ENCODE data around the gene MT1G. TPM values are rescaled to one million over a fixed set of nuclear protein-coding genes. Genes with fewer than 3 reads are reported as not detected.
A peak's percentile ranks its signal among the peaks of the same experiment; 100 is the strongest.
"Not testable (repeated sequence)": the region's sequence is repeated elsewhere in the genome, so short reads cannot be mapped to it uniquely, and the experiment has no call there.

The MT1G gene
- total and polyA plus RNA-seq, 5 experiments from 2014 or later: 0.74 TPM; not detected in 4

DNA sequence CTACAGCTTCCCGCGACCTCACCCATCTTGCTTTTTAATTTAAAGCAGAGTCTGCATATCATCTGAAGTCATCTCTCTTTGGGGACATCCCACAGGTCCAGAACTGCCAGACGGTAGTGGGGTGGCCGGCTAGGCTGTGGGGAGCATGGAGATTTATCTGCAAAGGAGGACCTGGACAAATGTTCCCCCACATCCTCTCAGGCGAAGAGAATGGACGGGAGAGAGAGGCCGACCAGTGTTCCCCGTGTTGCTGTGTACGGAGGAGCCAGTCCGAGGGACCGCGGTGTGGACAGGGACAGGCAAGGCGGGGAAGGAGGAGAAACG lies 36.1 kb downstream of the MT1G start:
- POLR2A ChIA-PET: interaction anchor here (0.6 to 1.5 kb wide), 2 partner anchors 13 to 449 kb away, joined by 3 to 4 read pairs; no protein-coding TSS in a partner anchor
- H3K27ac Mint-ChIP-seq: no peak overlapping the region
- H3K4me3 Mint-ChIP-seq: peak overlapping the region; percentile 67 to 90 (median 81)
- H3K27me3 Mint-ChIP-seq: peaks cover 31 to 78% (median 49%) of the 10 kb centered on the region in 5 donors
- H3K4me1 Mint-ChIP-seq: peaks cover 18 to 40% (median 32%) of the 10 kb centered on the region in 4 donors
- ATAC-seq: no peak
- DNase-seq: no peak
- H3K9me3 Mint-ChIP-seq: no peaks in the 10 kb centered on the region
- H3K36me3 Mint-ChIP-seq: peaks cover 0 to 2% (median 2%) of the 10 kb centered on the region in 3 donors

DNA sequence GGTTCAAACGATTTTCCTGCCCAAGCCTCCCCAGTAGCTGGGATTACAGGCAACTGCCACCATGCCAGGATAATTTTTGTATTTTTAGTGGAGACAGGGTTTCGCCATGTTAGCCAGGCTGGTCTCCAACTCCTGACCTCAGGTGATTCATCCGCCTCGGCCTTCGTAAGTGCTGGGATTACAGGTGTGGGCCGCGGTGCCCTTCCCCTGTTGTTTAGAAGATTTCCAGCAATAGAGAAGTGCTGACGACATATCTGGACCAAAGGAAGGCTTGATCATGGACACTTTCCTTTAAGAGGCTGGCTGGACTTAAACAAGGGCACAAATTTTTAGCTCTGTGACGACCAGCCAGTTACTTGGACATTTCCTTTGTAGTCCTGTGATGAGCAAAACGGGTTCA lies 36.7 kb downstream of the MT1G start:
- peaks cover 31 to 73% (median 43%) of the 10 kb centered on the region in 5 donors for H3K27me3 Mint-ChIP-seq
- no peaks in the 10 kb centered on the region for H3K9me3 Mint-ChIP-seq
- ATAC-seq: no peak
- H3K27ac Mint-ChIP-seq: no peak overlapping the region
- peaks cover 17 to 40% (median 30%) of the 10 kb centered on the region in 4 donors for H3K4me1 Mint-ChIP-seq
- H3K4me3 Mint-ChIP-seq: peak overlapping the region in 7 of 10 donors; percentile 69 to 90 (median 82)
- H3K36me3 Mint-ChIP-seq: peaks cover 0 to 2% (median 2%) of the 10 kb centered on the region in 3 donors
- POLR2A ChIA-PET: interaction anchor here (0.6 to 1.5 kb wide), 2 partner anchors 14 to 449 kb away, joined by 3 to 4 read pairs; no protein-coding TSS in a partner anchor
- no peak for DNase-seq

DNA sequence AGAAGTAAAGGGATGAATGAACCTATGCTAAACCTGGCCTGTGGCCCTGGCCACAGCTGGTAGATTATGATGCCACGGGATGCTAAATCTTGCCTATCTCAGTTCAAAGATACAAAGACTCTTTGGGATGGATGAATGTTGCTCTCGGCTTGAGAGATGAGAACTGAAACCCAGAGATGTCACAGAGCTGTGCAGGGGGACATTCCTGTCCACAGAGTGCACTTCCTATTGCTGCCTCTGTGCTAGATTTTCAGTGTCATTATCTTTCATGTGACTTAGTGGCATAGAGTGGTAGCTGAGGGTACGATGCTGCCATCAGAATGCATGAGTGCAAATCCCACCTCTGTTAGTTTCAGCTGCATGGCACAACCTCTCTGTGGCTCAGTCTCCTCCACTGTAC lies 37.7 kb downstream of the MT1G start:
- H3K27ac Mint-ChIP-seq: no peak overlapping the region
- peaks cover 18 to 42% (median 30%) of the 10 kb centered on the region in 4 donors for H3K4me1 Mint-ChIP-seq
- H3K36me3 Mint-ChIP-seq: peaks cover 0 to 2% (median 2%) of the 10 kb centered on the region in 3 donors
- H3K4me3 Mint-ChIP-seq: no peak overlapping the region
- ATAC-seq (no peak), DNase-seq (no peak)
- no peaks in the 10 kb centered on the region for H3K9me3 Mint-ChIP-seq
- H3K27me3 Mint-ChIP-seq: peaks cover 27 to 62% (median 41%) of the 10 kb centered on the region in 5 donors
- POLR2A ChIA-PET: interaction anchor here (0.7 to 1.1 kb wide), 2 partner anchors 24 to 61 kb away, joined by 3 read pairs; no protein-coding TSS in a partner anchor

DNA sequence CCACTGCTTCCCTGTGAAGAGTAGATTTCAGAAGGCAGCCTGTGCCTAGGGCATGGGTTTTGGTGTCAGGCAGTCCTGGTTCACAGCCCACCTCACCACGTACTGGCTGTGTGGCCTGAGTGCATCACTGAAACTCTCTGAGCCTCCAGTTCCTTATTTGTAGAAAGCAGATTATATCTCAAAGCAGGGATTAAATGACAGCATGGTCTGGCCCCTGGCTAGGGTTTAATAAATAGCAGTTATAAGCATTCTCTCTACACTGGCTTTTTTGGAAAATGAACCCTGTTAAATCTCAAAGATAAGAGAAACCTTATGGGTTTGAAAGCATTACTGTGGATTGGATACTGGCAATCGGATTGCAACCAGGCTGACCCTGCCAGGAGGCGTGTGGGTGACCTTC lies 38.3 kb downstream of the MT1G start:
- ATAC-seq (no peak), DNase-seq (no peak)
- Mint-ChIP-seq H3K27ac (no peak overlapping the region), H3K27me3 (peaks cover 21 to 56% (median 40%) of the 10 kb centered on the region in 5 donors), H3K36me3 (peaks cover 0 to 2% (median 2%) of the 10 kb centered on the region in 3 donors), H3K9me3 (no peaks in the 10 kb centered on the region), H3K4me1 (peaks cover 15 to 39% (median 29%) of the 10 kb centered on the region in 4 donors), H3K4me3 (no peak overlapping the region)
- POLR2A ChIA-PET: no interaction called here

DNA sequence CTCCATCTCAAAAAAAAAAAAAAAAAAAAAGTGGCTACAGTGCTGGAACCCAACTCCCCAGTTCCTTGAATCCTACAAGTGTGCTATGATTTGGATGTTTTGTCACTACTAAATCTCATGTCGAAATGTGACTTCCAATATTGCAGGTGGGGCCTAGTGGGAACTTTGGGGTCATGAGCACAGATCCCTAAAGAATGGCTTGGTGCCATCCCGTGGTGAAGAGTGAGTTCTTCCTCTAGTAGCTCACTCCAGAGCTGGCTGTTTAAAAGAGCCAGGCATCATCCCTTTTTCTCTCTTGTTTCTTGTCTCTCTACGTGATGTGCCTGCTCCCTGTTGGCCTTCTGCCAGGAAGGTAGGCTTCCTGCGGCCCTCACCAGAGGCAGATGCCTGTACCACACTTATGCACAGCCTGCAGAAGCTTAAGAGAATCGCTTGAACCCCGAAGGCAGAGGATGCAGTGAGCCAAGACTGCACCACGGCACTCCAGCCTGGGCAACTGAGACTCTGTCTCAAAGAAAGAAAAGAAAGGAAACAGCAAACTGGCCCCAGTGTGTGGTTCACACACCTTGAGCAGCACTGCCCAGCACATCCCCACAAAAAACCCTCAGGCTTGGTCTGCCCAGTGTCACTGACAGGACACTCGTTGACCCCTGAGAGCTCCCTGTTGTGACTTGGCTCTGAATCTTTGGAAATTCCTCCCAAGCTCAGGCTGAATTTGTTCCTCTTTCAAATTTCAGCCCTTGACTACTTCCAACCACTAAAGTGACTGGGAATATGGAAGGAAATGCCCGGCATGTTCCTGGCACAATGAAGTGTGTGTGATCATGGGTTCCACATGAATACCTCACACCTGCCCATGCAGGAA lies 39.1 kb downstream of the MT1G start:
- DNase-seq (no peak), ATAC-seq (no peak)
- Mint-ChIP-seq H3K36me3 (peaks cover 0 to 2% (median 2%) of the 10 kb centered on the region in 3 donors), H3K27me3 (peaks cover 14 to 48% (median 35%) of the 10 kb centered on the region in 5 donors), H3K4me3 (no peak overlapping the region), H3K9me3 (no peaks in the 10 kb centered on the region), H3K4me1 (peaks cover 15 to 37% (median 29%) of the 10 kb centered on the region in 4 donors), H3K27ac (peak overlapping the region in 1 of 10 donors; percentile 40)
- POLR2A ChIA-PET: interaction anchor here (0.8 to 1.1 kb wide), 2 partner anchors 11 to 72 kb away, joined by 4 to 7 read pairs; no protein-coding TSS in a partner anchor

DNA sequence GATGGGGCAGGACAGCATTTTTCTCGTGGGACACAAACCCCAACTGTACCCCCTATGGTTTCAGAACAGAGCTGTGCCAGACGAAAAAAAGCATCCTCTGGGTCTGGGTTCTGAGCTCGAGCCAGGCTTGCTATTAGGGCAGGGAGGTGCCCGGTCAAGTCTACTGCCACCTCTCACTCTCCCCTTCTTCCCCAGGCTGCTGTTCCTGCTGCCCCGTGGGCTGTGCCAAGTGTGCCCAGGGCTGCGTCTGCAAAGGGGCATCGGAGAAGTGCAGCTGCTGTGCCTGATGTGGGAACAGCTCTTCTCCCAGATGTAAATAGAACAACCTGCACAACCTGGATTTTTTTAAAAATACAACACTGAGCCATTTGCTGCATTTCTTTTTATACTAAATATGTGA lies 41.2 kb downstream of the MT1G start:
- POLR2A ChIA-PET: interaction anchor here (6.7 kb wide), 1 partner anchor 16 kb away, joined by 50 read pairs; the partner anchor contains the start of gene MT2A
- no peak for ATAC-seq
- no peak for DNase-seq
- Mint-ChIP-seq H3K4me1 (peaks cover 11 to 26% (median 19%) of the 10 kb centered on the region in 4 donors), H3K27ac (no peak overlapping the region), H3K36me3 (peaks cover 0 to 2% (median 0%) of the 10 kb centered on the region in 3 donors), H3K4me3 (peak overlapping the region in 5 of 10 donors; percentile 22 to 95 (median 87)), H3K9me3 (no peaks in the 10 kb centered on the region), H3K27me3 (peaks cover 4 to 27% (median 18%) of the 10 kb centered on the region in 5 donors)

DNA sequence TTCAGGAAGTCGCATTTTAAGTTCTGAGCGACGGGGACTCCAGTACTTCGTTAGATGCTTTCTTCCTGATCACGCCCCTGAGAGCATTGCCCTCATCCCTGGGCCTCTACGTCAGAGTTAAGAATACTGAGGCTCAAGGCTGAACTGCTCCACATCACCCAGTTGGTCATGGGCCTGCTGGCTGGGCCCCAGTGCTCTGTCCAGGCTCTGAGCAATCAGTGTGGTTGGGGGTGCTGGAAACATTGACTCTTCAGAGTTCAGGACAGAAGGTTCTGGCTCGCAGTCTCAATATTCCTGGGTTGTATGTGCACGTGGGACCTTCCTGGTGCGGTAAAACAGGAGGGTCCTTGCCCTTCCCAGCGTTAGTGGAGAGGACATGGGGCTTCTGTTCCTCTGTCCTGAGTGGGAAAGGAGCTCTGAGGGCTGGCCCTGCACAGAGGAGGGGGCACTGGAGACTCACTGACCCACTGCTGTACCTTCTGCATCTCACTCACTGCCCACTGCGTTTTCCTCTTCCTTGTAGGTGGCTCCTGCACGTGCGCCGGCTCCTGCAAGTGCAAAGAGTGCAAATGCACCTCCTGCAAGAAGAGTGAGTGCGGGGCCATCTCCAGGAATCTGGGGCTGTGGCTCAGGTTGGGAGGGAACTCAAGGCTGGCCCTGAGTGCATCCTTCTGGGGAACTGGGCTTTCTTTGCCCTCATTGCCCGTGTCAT lies 41.8 kb downstream of the MT1G start:
- peaks cover 0 to 2% (median 0%) of the 10 kb centered on the region in 3 donors for H3K36me3 Mint-ChIP-seq
- peak overlapping the region in 9 of 10 donors; percentile 52 to 90 (median 83) for H3K27ac Mint-ChIP-seq
- peak; percentile 42 to 43 for ATAC-seq
- peaks cover 10 to 22% (median 17%) of the 10 kb centered on the region in 4 donors for H3K4me1 Mint-ChIP-seq
- peak overlapping the region; percentile 83 to 95 (median 88) for H3K4me3 Mint-ChIP-seq
- DNase-seq: no peak
- no peaks in the 10 kb centered on the region for H3K9me3 Mint-ChIP-seq
- POLR2A ChIA-PET: interaction anchor here (1.1 to 6.7 kb wide), 3 partner anchors 16 to 18 kb away, joined by 3 to 50 read pairs (median 6); partner anchors contain the start of gene MT2A
- H3K27me3 Mint-ChIP-seq: peaks cover 3 to 22% (median 12%) of the 10 kb centered on the region in 5 donors

DNA sequence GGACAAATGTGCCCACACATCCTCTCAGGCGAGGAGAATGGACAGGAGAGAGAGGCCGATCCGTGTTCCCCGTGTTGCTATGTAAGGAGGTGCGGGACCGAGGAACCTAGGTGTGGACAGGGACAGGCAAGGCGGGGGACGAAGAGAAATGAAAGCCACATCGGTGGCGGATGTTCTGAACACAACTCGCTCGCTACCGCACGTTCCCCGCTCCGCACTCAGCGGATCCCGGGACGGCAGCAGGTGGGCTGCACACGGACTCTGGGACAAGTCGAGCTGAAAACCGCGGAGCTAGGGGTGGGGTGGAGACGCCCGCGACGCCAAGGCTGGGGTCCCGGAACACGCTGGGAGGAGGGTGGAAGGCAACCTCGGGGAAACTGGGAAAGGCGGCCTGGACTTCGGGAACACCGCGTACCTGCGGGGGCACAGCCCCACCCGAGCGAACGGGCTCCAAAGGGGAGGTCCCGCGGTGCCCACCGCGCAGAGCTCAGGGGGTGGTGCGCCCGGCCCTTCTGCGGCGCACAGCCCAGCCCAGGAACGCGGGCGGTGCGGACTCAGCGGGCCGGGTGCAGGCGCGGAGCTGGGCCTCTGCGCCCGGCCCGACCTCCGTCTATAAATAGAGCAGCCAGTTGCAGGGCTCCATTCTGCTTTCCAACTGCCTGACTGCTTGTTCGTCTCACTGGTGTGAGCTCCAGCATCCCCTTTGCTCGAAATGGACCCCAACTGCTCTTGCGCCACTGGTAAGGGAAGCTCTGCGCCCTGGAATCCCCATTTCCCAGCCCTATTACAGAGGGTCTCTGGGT lies 42.5 kb downstream of the MT1G start, which contains the start of gene MT1E:
Gene MT1E (plus strand): TSS at position 642 of the 803 bp plus-strand sequence. CDS start 71 bp downstream, at position 713.
- H3K4me1 Mint-ChIP-seq: peaks cover 10 to 21% (median 17%) of the 10 kb centered on the region in 4 donors
- DNase-seq (peak in 7 of 10 donors; percentile 16 to 50 (median 38)), ATAC-seq (peak; percentile 90 to 93)
- H3K27me3 Mint-ChIP-seq: peaks cover 0 to 14% (median 5%) of the 10 kb centered on the region in 5 donors
- peak within 1 kb of the TSS; percentile 65 to 93 (median 84) for H3K27ac Mint-ChIP-seq
- peak within 1 kb of the TSS; percentile 85 to 95 (median 90) for H3K4me3 Mint-ChIP-seq
- H3K9me3 Mint-ChIP-seq: no peaks in the 10 kb centered on the region
- peaks cover 0 to 2% (median 0%) of the 10 kb centered on the region in 3 donors for H3K36me3 Mint-ChIP-seq
- POLR2A ChIA-PET: interaction anchor here (0.7 to 6.7 kb wide), 5 partner anchors 15 to 20 kb away, joined by 3 to 50 read pairs (median 4); partner anchors contain the start of gene MT2A

DNA sequence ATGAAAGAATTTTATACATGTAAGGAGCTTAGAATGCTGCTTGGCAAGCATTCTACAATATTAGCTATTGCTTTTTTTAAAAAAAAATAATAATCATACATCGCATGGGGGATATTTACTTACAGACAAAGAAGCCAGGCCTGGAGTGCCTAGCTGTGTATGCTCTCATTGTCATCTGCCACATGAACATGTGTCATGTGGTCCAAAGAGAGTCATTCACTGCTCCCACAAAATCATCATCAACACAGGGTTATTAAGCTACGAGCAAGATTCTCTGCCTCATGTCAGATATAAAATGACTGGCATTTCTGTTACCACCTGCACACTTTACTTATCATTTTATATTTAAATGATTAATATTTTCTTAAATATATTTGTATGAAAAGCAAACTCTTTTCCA lies 44.2 kb downstream of the MT1G start:
- peaks cover 10 to 17% (median 15%) of the 10 kb centered on the region in 4 donors for H3K4me1 Mint-ChIP-seq
- H3K4me3 Mint-ChIP-seq: no peak overlapping the region
- POLR2A ChIA-PET: interaction anchor here (0.6 to 6.7 kb wide), 3 partner anchors 11 to 77 kb away, joined by 4 to 50 read pairs (median 6); partner anchors contain the start of gene MT2A
- ATAC-seq (no peak), DNase-seq (no peak)
- H3K9me3 Mint-ChIP-seq: no peaks in the 10 kb centered on the region
- peaks cover 0 to 16% (median under 1%) of the 10 kb centered on the region in 5 donors for H3K27me3 Mint-ChIP-seq
- no peak overlapping the region for H3K27ac Mint-ChIP-seq
- H3K36me3 Mint-ChIP-seq: peaks cover 0 to 2% (median 0%) of the 10 kb centered on the region in 3 donors

DNA sequence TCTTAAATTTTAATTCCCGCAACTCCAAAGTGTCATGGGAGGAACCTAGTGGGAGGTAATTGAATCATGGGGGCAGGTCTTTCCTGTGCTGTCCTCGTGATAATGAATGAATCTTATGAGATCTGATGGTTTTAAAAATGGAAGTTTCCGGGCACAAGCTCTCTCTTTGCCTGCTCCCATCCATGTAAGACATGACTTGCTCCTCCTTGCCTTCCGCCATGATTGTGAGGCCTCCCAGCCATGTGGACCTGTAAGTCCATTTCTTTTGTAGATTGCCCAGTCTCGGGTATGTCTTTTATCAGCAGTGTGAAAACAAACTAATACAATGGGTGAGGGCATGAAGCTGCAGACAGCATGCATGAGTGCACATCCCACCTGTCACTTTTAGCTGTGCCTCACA lies 44.7 kb downstream of the MT1G start:
- POLR2A ChIA-PET: interaction anchor here (0.6 to 6.7 kb wide), 3 partner anchors 12 to 77 kb away, joined by 4 to 50 read pairs (median 6); partner anchors contain the start of gene MT2A
- peaks cover 0 to 16% (median 0%) of the 10 kb centered on the region in 5 donors for H3K27me3 Mint-ChIP-seq
- H3K4me1 Mint-ChIP-seq: peaks cover 10 to 17% (median 15%) of the 10 kb centered on the region in 4 donors
- not testable (repeated sequence) for ATAC-seq, H3K36me3 Mint-ChIP-seq, DNase-seq, H3K4me3 Mint-ChIP-seq, H3K9me3 Mint-ChIP-seq
- H3K27ac Mint-ChIP-seq: peak overlapping the region in 1 of 10 donors; percentile 85
